Endothelial cell of umbilical vein (primary cell): ENCODE results near the gene POLR1H.

Experiments
- CTCF ChIP-seq, 2 donors: IDR thresholded peaks; 1 replicate in 1 of 2; 2 replicates in 1 of 2; pipeline ENCODE4 v1.5.1; 2011; ENCODE audit warnings: low read length in 2 of 2, mild to moderate bottlenecking in 2 of 2, moderate library complexity in 2 of 2, control low read depth in 1 of 2, inconsistent platforms in 1 of 2, low read depth in 1 of 2; ENCODE audit not compliant: insufficient read depth in 1 of 2; ENCODE audit errors: extremely low read depth in 1 of 2
- EZH2 ChIP-seq: IDR thresholded peaks from 2 replicates; pipeline ENCODE4 v1.6.1; 2012; ENCODE audit warnings: borderline replicate concordance, low read depth, mild to moderate bottlenecking, moderate library complexity, low read length, inconsistent platforms; ENCODE audit not compliant: severe bottlenecking
- POLR2A ChIP-seq: IDR thresholded peaks from 2 replicates; pipeline ENCODE4 v1.6.1; 2012; ENCODE audit warnings: low read depth, mild to moderate bottlenecking, control low read depth, low read length

DNA sequence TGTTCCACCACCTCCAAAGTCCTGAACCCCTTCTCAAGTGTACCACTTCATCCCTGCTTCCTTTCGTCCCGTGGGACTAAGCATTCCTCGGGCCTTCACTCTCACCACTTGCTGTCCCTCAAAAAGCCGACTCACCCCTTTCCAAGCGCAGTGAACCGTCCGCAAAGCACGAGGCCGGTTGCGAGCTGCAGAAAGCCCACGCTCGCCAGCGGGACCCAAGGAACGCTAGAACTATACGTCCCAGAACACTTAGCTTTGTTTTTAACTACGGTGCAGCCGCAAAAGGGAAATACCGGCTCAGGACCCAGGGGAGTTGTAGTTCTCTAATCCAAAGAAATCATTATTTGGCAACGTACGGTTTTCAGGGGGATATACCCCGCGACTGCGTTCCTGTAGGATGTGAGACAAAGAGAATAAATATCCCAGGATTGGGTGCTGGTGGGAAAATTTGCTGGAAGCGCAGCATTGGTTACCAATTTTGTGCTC is 416 bp upstream of the POLR1H start:
- TF ChIP-seq POLR2A (no peak), EZH2 (no peak), CTCF (IDR thresholded peaks at IDR 0.05; ENCODE audit: extremely low read depth in 1 of 2, insufficient read depth in 1 of 2, low read depth in 1 of 2, low read length in 2 of 2) (no peak)
